H54 (cell line): ENCODE measurements around the gene TBC1D10A.
"Not testable (repeated sequence)": the region's sequence is repeated elsewhere in the genome, so short reads cannot be mapped to it uniquely, and the experiment has no call there.

Source experiments
- DNase-seq: peaks from one replicate; pipeline ENCODE4 v3.0.0; 2011; ENCODE audit warnings: low spot score, mixed read lengths; ENCODE audit not compliant: insufficient read length
- FAIRE-seq: peaks from 3 replicates; lab custom pipeline; 2011; peaks lifted over from hg19 to GRCh38; lab: Jason Lieb, UNC
- POLR2A ChIP-seq: IDR thresholded peaks from 2 replicates; pipeline ENCODE4 v1.6.1; 2011; ENCODE audit warnings: low read depth, mild to moderate bottlenecking, low read length

TBC1D10A gene

GRCh38 chr22:30357236-30357570 is 30.5 kb upstream of the TBC1D10A start:
- DNase-seq (no peak), FAIRE-seq (no peak)
- TF ChIP-seq POLR2A = no peak

- no peak for FAIRE-seq
- DNase-seq = peak; percentile 80
- TF ChIP-seq POLR2A = peak; percentile 88
Observed at GRCh38 chr22:30356449-30357235, 29.9 kb upstream of the TBC1D10A start, which contains the start of the genes CCDC157 and SF3A1. CCDC157 (plus strand) TSS chr22:30357007; CDS start chr22:30366001, 8,994 bp downstream. SF3A1 (minus strand) TSS chr22:30356894; CDS start chr22:30356792, 102 bp downstream.

GRCh38 chr22:30354644-30355043 is 27.9 kb upstream of the TBC1D10A start:
- DNase-seq (no peak), FAIRE-seq (no peak)
- no peak for TF ChIP-seq POLR2A

DNA sequence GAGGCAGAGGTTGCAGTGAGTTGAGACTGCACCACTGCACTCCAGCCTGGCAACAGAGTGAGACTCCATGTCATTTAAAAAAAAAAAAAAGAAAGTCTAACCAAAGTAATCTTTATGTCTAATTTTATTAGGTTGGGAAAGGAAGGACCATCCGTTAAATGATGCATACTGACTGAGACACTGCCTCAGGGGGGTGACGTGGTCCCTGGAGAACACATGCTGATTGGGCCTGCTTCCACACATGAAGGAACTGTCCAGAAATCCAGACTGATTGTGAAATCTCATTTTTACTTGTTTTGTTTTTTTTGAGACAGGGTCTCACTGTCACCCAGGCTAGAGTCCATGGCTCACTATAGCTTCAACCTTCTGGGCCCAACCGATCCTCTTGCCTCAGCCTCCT is 24.5 kb upstream of the TBC1D10A start:
- no peak for TF ChIP-seq POLR2A
- DNase-seq (no peak), FAIRE-seq (no peak)

GRCh38 chr22:30348809-30349208 is 22.1 kb upstream of the TBC1D10A start:
- no peak for DNase-seq
- no peak for FAIRE-seq
- no peak for TF ChIP-seq POLR2A

DNA sequence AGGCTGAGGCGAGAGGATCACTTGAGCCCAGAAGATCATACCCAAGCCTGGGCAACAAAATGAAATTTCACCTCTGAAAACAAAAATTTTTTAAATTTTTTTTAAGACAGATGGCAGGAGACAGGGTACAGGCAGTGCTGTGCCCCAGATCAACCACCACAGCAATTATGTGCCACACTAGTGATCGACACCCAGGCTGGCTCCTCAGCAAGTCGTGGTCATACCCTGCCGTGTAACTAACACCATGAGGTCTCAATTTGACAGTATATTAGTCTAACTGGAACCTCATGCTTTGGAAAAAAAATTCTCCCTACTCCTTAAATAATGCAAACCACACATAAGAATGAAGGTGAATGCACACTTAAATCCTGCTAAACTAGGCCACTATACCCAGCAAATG is 21.7 kb upstream of the TBC1D10A start:
- no peak for FAIRE-seq
- DNase-seq = no peak
- TF ChIP-seq POLR2A = no peak

DNA sequence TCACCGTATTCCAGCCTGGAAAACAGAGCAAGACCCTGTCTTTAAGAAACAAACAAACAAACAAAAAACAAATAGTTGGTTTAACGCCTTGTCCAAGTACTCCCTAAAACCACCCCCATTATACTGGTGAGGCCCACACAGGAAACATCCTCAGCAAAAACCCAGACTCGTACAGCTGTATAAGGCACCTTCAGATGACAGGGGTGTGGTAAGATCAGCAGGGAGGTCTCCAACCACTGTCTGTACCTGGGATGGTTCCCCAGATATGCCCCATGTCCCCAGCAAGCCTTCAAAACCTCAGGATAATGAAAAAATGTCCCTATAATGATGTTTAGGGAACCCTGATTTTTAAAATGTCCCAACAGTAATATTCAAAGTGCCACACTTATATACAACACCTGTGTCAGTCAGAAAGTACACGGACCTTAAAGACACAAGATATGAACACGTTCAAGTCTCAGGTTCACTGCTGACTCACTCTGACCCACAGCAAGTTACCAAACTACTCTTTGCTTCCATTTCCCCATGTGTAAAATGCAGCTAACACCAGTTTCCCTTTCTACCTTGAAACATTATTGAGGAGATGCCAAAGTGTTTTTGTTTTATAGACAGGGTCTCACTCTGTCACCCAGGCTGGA is 20.6 kb upstream of the TBC1D10A start:
- no peak for DNase-seq
- FAIRE-seq = no peak
- no peak for TF ChIP-seq POLR2A

DNA sequence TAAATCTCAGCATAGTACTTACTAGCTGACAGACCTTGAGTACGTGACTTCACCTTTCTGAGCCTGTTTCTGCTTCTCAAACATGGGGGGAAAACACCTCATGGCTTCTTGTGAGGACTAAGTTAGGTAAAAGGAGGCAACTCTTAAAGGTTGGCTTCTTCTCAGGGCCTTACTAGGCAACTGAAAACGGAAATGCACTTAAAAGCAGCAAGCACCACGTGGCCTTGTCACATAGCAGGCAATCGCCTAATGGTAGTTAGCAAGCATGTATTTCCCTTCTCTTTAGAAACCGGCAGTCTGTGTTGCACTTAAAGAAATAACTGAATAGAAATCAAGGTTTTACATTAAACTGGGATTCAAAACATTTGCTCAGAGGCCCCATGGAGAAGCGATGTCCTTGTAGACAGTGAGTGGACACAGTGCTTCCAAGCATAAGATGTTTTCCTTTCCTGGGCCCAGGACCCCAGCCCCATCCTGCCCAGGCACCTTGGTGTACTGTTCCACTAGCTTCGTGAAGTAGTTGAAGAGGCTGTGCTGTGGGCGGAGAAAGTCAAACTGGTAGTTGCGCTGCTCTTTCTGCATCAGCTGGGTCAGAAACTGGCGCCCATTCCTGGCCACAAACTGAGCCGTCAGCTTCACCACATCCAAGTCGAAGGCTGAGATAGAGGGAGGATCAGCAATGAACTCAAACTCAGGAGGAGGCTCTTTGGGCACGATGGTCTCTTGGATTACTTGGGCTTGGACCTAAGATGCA is 17.9 kb upstream of the TBC1D10A start:
- FAIRE-seq = no peak
- no peak for DNase-seq
- TF ChIP-seq POLR2A = no peak

DNA sequence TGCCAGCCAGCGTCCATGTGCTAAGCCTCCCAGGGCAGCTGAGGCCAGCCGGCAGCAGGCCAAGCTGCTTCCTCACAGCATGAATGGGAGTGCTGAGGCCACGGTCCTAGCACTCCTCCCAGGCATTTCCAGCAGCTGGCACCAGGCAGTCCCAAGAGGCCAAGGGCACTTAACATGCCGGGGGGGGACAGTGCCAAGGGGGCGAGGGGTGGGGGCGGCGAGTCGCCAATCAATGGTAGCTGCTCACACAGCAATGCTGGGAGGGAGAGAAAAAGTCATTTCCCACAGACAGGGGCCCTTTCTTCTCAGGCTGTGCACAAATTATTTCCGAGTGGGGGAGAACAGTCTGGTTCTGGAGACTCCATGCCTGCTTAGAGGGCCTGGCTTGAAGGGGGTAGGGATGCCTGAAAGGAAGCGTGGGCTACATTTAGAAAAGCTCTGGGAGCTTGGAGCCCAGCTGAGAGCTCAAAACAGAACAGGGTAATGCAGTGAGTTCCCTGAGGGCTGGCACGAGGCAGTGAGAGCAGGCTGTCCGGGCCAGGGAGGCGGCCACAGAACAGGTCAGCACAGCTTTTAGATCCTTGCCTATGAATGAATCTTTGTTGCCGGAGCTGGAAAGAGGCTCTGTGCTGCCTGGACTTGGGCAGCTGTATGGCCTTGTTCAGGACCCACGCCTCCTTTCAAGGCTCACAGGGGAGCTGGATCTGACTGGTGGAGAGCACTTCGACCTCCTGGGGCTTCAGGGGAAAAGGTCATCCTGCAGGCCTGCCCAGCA is 14.4 kb upstream of the TBC1D10A start:
- TF ChIP-seq POLR2A = no peak
- DNase-seq = no peak
- no peak for FAIRE-seq

DNA sequence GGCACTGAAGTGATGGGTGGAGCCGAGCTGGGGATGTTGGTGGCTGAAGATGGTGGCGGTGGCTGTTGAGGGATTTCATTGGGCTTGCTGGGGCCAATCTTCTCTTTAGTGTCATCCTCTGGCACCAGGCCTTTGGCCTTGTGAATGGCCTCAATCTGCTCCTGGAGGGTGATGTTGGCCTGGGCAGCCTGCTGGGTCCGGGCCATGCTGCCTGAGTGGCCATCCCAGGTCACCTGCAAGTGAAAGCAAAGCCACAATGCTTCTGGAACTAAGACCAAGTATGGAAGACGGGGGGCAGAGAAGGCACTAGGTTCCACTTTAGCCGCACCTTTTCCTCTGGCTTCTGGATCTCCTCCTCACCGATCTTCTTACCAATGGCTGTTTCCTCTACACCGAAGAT is 12.1 kb upstream of the TBC1D10A start:
- TF ChIP-seq POLR2A = no peak
- no peak for DNase-seq
- FAIRE-seq = no peak

GRCh38 chr22:30338341-30338740 is 11.6 kb upstream of the TBC1D10A start:
- FAIRE-seq = not testable (repeated sequence)

DNA sequence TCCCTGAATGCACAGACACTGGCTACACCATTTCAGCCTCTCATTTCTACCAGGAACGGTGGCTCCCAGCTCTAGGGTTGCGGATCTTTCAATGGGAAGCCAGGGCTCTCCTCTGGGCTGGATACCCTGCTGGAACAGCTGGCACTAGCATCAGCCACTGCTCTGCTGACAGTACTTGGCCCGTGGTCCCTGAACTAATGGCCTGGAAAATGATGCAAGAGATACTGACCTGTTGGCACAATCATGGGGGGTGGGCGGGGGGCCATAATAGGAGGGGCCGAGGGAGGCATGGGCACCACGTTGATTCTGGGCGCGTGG is 10.7 kb upstream of the TBC1D10A start:
- no peak for TF ChIP-seq POLR2A
- FAIRE-seq = no peak
- no peak for DNase-seq

More at GRCh38 chr22:30338341-30338740, 11.6 kb upstream of the TBC1D10A start:
- not testable (repeated sequence) for DNase-seq

GRCh38 chr22:30336752-30337460 is 10.2 kb upstream of the TBC1D10A start:
- DNase-seq = no peak
- no peak for TF ChIP-seq POLR2A
- FAIRE-seq = no peak
